Neutrophil (primary cell): ENCODE measurements around the gene WDFY1.

Source experiments
- H3K27ac ChIP-seq: fragments of 200-600 bp; sonication (generic); 2 replicates; pipeline ENCODE4 v1.5.1; 2016; ENCODE audit warnings: mild to moderate bottlenecking, moderate library complexity
- H3K27me3 ChIP-seq: fragments of 200-600 bp; sonication (generic); 2 replicates; pipeline ENCODE4 v1.6.0; 2016; ENCODE audit warnings: mild to moderate bottlenecking
- H3K36me3 ChIP-seq: fragments of 200-600 bp; sonication (generic); 2 replicates; pipeline ENCODE4 v1.5.1; 2017
- H3K4me1 ChIP-seq, 2 experiments: fragments of 200-600 bp in 1 of 2; sonication (generic) in 1 of 2; 1 replicate in 1 of 2; 2 replicates in 1 of 2; pipeline versions ENCODE4 v1.5.1 to v1.6.1; 2013 to 2016; ENCODE audit warnings: low read depth in 1 of 2, low read length in 1 of 2, mild to moderate bottlenecking in 1 of 2, moderate library complexity in 1 of 2; ENCODE audit not compliant: control insufficient read depth in 1 of 2, insufficient read depth in 1 of 2
- H3K4me3 ChIP-seq, 2 experiments: fragments of 200-600 bp in 1 of 2; sonication (generic) in 1 of 2; 1 replicate in 1 of 2; 2 replicates in 1 of 2; pipeline ENCODE4 v1.5.1; 2013 to 2016; ENCODE audit warnings: low read depth in 1 of 2, low read length in 1 of 2, mild to moderate bottlenecking in 1 of 2, moderate library complexity in 1 of 2
- H3K9me3 ChIP-seq: fragments of 200-600 bp; sonication (generic); 2 replicates; pipeline ENCODE4 v1.5.1; 2016
- TF ChIP-seq, protein P1 (sequence below): fragments of 200-600 bp; sonication (generic); IDR thresholded peaks from 2 replicates; pipeline ENCODE4 v1.5.1; 2016; ENCODE audit warnings: antibody characterized with exemption

WDFY1 gene

GRCh38 chr2:223829128-223829527, 116.0 kb downstream of the WDFY1 start:
- Histone ChIP-seq H3K27me3 (no peaks in the 10 kb centered on the region), H3K36me3 (no peaks in the 10 kb centered on the region), H3K4me1 (no peaks in the 10 kb centered on the region), H3K4me3 (no peak overlapping the region), H3K27ac (no peak overlapping the region), H3K9me3 (no peaks in the 10 kb centered on the region)
- TF ChIP-seq, protein P1, sequence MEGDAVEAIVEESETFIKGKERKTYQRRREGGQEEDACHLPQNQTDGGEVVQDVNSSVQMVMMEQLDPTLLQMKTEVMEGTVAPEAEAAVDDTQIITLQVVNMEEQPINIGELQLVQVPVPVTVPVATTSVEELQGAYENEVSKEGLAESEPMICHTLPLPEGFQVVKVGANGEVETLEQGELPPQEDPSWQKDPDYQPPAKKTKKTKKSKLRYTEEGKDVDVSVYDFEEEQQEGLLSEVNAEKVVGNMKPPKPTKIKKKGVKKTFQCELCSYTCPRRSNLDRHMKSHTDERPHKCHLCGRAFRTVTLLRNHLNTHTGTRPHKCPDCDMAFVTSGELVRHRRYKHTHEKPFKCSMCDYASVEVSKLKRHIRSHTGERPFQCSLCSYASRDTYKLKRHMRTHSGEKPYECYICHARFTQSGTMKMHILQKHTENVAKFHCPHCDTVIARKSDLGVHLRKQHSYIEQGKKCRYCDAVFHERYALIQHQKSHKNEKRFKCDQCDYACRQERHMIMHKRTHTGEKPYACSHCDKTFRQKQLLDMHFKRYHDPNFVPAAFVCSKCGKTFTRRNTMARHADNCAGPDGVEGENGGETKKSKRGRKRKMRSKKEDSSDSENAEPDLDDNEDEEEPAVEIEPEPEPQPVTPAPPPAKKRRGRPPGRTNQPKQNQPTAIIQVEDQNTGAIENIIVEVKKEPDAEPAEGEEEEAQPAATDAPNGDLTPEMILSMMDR: no peak

- Histone ChIP-seq H3K9me3 (no peaks in the 10 kb centered on the region), H3K27me3 (no peaks in the 10 kb centered on the region), H3K4me1 (no peaks in the 10 kb centered on the region), H3K4me3 (no peak overlapping the region), H3K36me3 (no peaks in the 10 kb centered on the region), H3K27ac (no peak overlapping the region)
- TF ChIP-seq, protein P1: no peak
Observed at GRCh38 chr2:223828314-223828713, 116.8 kb downstream of the WDFY1 start.

DNA sequence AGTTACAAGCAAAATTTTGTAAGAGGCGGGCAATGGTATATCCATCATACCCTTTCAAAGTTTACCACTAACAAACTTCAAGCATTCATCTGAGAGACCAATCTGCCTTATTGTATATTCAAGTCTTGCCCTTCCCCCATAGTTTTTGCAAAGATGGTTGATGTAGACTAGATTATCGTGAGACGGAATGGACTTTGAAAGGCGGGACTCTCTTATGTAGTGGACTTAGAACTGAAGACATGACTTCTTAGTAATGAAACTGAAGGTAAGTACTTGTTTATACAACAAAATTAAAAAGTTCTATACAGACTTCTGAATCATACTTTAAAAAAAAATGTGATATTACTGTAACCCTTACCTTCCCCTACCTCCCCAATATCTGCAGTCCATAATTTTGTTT, 118.1 kb downstream of the WDFY1 start:
- H3K27me3 ChIP-seq: no peaks in the 10 kb centered on the region

More for the DNA sequence above, 118.1 kb downstream of the WDFY1 start:
- Histone ChIP-seq H3K4me3 (no peak overlapping the region), H3K4me1 (no peaks in the 10 kb centered on the region), H3K9me3 (no peaks in the 10 kb centered on the region), H3K27ac (no peak overlapping the region), H3K36me3 (no peaks in the 10 kb centered on the region)
- TF ChIP-seq, protein P1: no peak
